Body of pancreas (tissue), 4 donors: ENCODE data around the gene STX8. TPM values are rescaled to one million over a fixed set of nuclear protein-coding genes. Genes with fewer than 3 reads are reported as not detected.

ENCODE experiments used
- ATAC-seq: fragments of 150-250 bp; one replicate; pipeline ENCODE4 v1.9.1; 2016
- DNase-seq, 4 donors: peaks; one replicate each; pipeline ENCODE4 v3.0.0-alpha.2; 2019
- H3K27ac ChIP-seq, 4 donors: fragments of 200-600 bp; sonication (generic); 1 replicate in 3 of 4; 2 replicates in 1 of 4; pipeline versions ENCODE4 v1.5.1 to v1.6.1; 2016 to 2019; ENCODE audit warnings: mild to moderate bottlenecking in 1 of 4, mixed read lengths in 1 of 4, moderate library complexity in 1 of 4
- H3K27me3 ChIP-seq, 2 donors: fragments of 200-600 bp; sonication (generic); one replicate each; pipeline ENCODE4 v1.6.0; 2016; ENCODE audit warnings: mild to moderate bottlenecking in 1 of 2
- H3K36me3 ChIP-seq, 2 donors: fragments of 200-600 bp; sonication (generic); replicated peaks in 1 of 2; 2 replicates each; pipeline ENCODE4 v1.5.1; 2016; ENCODE audit warnings: low read depth in 2 of 2; ENCODE audit not compliant: insufficient read depth in 1 of 2
- H3K4me1 ChIP-seq: fragments of 200-600 bp; sonication (generic); one replicate; pipeline ENCODE4 v1.6.0; 2016
- H3K4me3 ChIP-seq, 2 donors: fragments of 200-600 bp; sonication (generic); 1 replicate in 1 of 2; 2 replicates in 1 of 2; pipeline ENCODE4 v1.5.1; 2016 to 2019
- H3K9me3 ChIP-seq, 3 donors: fragments of 200-600 bp; sonication (generic); 1 replicate in 2 of 3; 2 replicates in 1 of 3; pipeline ENCODE4 v1.5.1; 2016
- POLR2A ChIP-seq, 3 donors: fragments of 450-650 bp; IDR thresholded peaks; one replicate each; pipeline ENCODE4 v1.6.1; 2016; ENCODE audit warnings: antibody characterized with exemption in 3 of 3, mild to moderate bottlenecking in 2 of 3
- WGBS, 2 donors: methylation state at CpG; one replicate each; pipeline ENCODE4 v1.1.5; 2017; 5-methylcytosine and 5-hydroxymethylcytosine counted together
- intact Hi-C: fragments of 100-400 bp; cut with DNase I; formaldehyde crosslinking; loops from one replicate; pipeline ENCODE4 v1.15.1; 2023
- total RNA-seq, 2 donors: library from RNA; depleted of rRNA; stranded (reverse); fragments of >200 nt; gene quantifications; one replicate each; pipeline ENCODE4 v1.1.0, GENCODE V29; 2016
- TF ChIP-seq, protein P1 (sequence below), 7 experiments: fragments of 450-650 bp in 4 of 7; fragments of 200-600 bp in 3 of 7; sonication (generic) in 3 of 7; IDR thresholded peaks; one replicate each; pipeline ENCODE4 v1.5.1; 2016 to 2019; ENCODE audit warnings: antibody characterized with exemption in 7 of 7

STX8 gene
- total RNA-seq, 2 donors from 2014 or later: 32.2 to 37.6 TPM

DNA sequence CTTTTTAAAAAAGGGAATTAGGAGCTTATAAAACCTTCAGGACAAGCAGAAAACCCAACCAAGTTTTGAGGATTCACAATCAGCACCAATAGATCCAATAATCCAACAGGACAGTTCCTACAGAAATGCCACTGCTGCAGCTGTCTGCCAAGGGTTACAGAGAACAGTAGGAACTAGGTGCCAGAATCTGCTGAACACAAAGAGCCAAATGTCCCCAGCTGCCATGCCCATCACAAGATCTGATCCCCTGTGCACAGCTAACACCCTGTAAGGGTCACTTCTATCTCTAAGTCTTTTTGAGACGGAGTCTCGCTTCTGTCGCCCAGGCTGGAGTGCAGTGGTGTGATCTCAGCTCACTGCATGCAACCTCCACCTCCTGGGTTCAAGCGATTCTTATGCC is 262.3 kb downstream of the STX8 start:
- no peaks in the 10 kb centered on the region for H3K9me3 ChIP-seq
- 97% methylated on average over 4 of the region's 4 CpGs; no CpG with 5 or more reads in 1 of the 2 donors for WGBS, 2 donors
- H3K27me3 ChIP-seq: no peaks in the 10 kb centered on the region
- no peaks in the 10 kb centered on the region for H3K36me3 ChIP-seq
- TF ChIP-seq, protein P1, sequence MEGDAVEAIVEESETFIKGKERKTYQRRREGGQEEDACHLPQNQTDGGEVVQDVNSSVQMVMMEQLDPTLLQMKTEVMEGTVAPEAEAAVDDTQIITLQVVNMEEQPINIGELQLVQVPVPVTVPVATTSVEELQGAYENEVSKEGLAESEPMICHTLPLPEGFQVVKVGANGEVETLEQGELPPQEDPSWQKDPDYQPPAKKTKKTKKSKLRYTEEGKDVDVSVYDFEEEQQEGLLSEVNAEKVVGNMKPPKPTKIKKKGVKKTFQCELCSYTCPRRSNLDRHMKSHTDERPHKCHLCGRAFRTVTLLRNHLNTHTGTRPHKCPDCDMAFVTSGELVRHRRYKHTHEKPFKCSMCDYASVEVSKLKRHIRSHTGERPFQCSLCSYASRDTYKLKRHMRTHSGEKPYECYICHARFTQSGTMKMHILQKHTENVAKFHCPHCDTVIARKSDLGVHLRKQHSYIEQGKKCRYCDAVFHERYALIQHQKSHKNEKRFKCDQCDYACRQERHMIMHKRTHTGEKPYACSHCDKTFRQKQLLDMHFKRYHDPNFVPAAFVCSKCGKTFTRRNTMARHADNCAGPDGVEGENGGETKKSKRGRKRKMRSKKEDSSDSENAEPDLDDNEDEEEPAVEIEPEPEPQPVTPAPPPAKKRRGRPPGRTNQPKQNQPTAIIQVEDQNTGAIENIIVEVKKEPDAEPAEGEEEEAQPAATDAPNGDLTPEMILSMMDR (IDR thresholded peaks at IDR 0.05): no peak
- no peak for TF ChIP-seq POLR2A (IDR thresholded peaks at IDR 0.05)
- H3K27ac ChIP-seq: no peak overlapping the region
- no peaks in the 10 kb centered on the region for H3K4me1 ChIP-seq
- no peak for DNase-seq
- no peak for ATAC-seq
- H3K4me3 ChIP-seq: no peak overlapping the region
- intact Hi-C loops: no loop called here

DNA sequence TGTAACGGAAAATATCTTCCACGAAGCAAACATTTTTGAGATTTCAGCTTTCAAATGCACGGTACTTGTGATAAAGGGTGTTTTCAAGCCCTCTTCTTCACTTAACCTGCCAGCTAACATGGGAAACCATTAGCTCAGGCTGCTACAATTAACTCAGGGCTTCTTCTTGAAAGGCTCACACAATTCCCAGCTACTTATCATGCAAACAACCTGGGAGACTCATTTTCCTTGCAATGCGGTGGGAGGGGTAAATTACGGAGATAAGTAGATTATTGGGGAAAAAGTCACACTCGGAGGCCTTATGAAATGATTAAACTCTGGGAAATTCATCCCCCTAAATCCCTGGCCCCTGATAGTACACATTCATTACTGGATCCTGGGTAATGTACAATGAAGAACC is 266.4 kb downstream of the STX8 start:
- Histone ChIP-seq H3K9me3 (no peaks in the 10 kb centered on the region), H3K36me3 (no peaks in the 10 kb centered on the region), H3K27me3 (no peaks in the 10 kb centered on the region), H3K4me3 (no peak overlapping the region), H3K4me1 (peaks cover 3% of the 10 kb centered on the region), H3K27ac (no peak overlapping the region)
- no peak for TF ChIP-seq POLR2A (IDR thresholded peaks at IDR 0.05)
- TF ChIP-seq, protein P1 (IDR thresholded peaks at IDR 0.05): no peak
- DNase-seq: no peak
- WGBS, 2 donors: 41 to 43% methylated on average over 6 of the region's 6 CpGs
- intact Hi-C loops: no loop called here
- no peak for ATAC-seq

DNA sequence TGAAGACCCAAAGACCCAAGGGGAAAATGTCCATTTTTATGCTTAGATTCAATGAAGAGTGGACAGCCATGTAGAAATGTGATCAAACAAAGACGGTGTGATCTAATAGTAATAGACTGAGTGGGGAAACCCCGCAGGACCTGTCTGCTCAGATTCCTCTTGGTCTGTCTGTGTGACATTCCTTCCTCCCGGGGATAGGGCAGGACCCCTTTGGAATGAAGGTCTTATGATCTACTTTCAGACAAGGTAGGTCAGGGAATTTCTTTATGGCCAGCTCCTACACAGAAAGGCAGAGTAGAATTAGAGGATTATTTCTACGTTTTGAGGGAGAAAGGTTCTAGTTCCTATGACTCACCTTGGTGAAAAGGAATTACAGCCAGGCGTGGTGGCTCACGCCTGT is 267.6 kb downstream of the STX8 start:
- DNase-seq (no peak), ATAC-seq (no peak)
- no peak overlapping the region for H3K27ac ChIP-seq
- intact Hi-C loops: no loop called here
- no peaks in the 10 kb centered on the region for H3K27me3 ChIP-seq
- 87 to 89% methylated on average over 6 of the region's 6 CpGs for WGBS, 2 donors
- TF ChIP-seq, protein P1 (IDR thresholded peaks at IDR 0.05): no peak
- no peak for TF ChIP-seq POLR2A (IDR thresholded peaks at IDR 0.05)
- H3K4me1 ChIP-seq: peaks cover 3% of the 10 kb centered on the region
- no peak overlapping the region for H3K4me3 ChIP-seq
- no peaks in the 10 kb centered on the region for H3K36me3 ChIP-seq
- no peaks in the 10 kb centered on the region for H3K9me3 ChIP-seq

DNA sequence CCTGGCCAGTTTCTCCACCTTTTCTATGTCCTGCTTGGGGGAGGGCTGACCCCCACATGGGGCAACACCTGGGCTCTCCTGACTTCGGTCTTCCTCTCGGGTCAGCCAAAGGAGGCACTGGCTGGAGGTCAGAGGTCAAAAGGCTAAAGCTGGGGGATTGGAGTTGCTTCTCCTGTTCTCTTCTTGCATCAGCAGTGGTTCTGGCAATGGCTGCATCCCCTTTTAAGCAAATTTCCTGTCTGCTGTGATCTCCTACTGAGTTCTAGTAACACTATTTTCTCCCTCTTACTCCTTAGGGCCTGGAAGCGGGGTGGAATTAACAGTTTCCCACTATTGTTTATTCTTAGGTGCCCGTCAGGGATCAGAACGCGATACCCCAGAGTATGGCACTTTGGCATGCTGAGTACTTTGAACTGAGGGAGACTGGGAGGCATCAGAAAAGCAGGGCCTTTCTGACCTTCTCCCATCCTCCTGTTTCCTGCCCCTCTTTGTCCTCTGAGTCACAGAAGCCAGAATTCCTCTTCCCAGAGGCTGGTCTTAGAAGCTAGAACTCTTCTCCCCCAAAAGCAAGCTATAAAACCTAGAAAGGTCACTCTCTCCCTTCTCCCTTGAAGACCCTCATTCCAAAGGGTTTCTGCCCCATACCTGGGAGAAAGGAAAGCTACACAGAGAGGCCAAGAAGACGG is 268.2 kb downstream of the STX8 start:
- H3K36me3 ChIP-seq: no peaks in the 10 kb centered on the region
- no peaks in the 10 kb centered on the region for H3K9me3 ChIP-seq
- WGBS, 2 donors: 86 to 87% methylated on average over 7 of the region's 7 CpGs
- no peak overlapping the region for H3K4me3 ChIP-seq
- no peak for ATAC-seq
- no peak for DNase-seq
- no peaks in the 10 kb centered on the region for H3K27me3 ChIP-seq
- no peak overlapping the region for H3K27ac ChIP-seq
- no peak for TF ChIP-seq POLR2A (IDR thresholded peaks at IDR 0.05)
- TF ChIP-seq, protein P1 (IDR thresholded peaks at IDR 0.05): no peak
- H3K4me1 ChIP-seq: peaks cover 3% of the 10 kb centered on the region
- intact Hi-C loops: no loop called here

GRCh38 chr17:9306086-9306485 is 269.5 kb downstream of the STX8 start:
- WGBS, 2 donors: 79 to 95% methylated on average over 6 of the region's 6 CpGs
- Histone ChIP-seq H3K27me3 (no peaks in the 10 kb centered on the region), H3K4me1 (peaks cover 3% of the 10 kb centered on the region), H3K36me3 (no peaks in the 10 kb centered on the region), H3K4me3 (no peak overlapping the region), H3K27ac (no peak overlapping the region), H3K9me3 (no peaks in the 10 kb centered on the region)
- no peak for DNase-seq
- no peak for ATAC-seq
- no peak for TF ChIP-seq POLR2A (IDR thresholded peaks at IDR 0.05)
- TF ChIP-seq, protein P1 (IDR thresholded peaks at IDR 0.05): no peak
- intact Hi-C loops: no loop called here
